HAP-1 (cell line): ENCODE data around the gene PDIA6.
"Not testable (repeated sequence)": the region's sequence is repeated elsewhere in the genome, so short reads cannot be mapped to it uniquely, and the experiment has no call there.

ENCODE experiments used
- DNase-seq, 2 experiments: peaks; one replicate each; pipeline ENCODE4 v3.0.0-alpha.2; 2016 to 2020; ENCODE audit warnings: low spot score in 2 of 2
- H3K27me3 ChIP-seq: fragments of 250-450 bp; sonication (Bioruptor Pico); 2 replicates; pipeline ENCODE4 v1.5.1; 2020; ENCODE audit warnings: low read depth, mild to moderate bottlenecking, moderate library complexity
- H3K36me3 ChIP-seq: fragments of 250-450 bp; sonication (Bioruptor Pico); replicated peaks from 2 replicates; pipeline ENCODE4 v1.5.1; 2020; ENCODE audit warnings: mild to moderate bottlenecking
- H3K4me1 ChIP-seq: fragments of 250-450 bp; sonication (Bioruptor Pico); 2 replicates; pipeline ENCODE4 v1.5.1; 2020; ENCODE audit warnings: mild to moderate bottlenecking
- H3K4me3 ChIP-seq: fragments of 250-450 bp; sonication (Bioruptor Pico); 2 replicates; pipeline ENCODE4 v1.5.1; 2020; ENCODE audit warnings: mild to moderate bottlenecking, moderate library complexity
- H3K9me3 ChIP-seq: fragments of 250-450 bp; sonication (Bioruptor Pico); 2 replicates; pipeline ENCODE4 v1.5.1; 2020; ENCODE audit warnings: mild to moderate bottlenecking, moderate library complexity
- in situ Hi-C: fragments of 300-500 bp; cut with MboI; formaldehyde crosslinking; loops from 3 replicates; pipeline ENCODE4 v1.14.3; 2020; ENCODE audit warnings: low sequenced_read_pairs, inconsistent platforms, mixed read lengths

Gene PDIA6

GRCh38 chr2:10792001-10792634, 20.5 kb downstream of the PDIA6 start:
- in situ Hi-C loops: no loop called here
- H3K36me3 ChIP-seq: peaks cover 91% of the 10 kb centered on the region
- no peaks in the 10 kb centered on the region for H3K9me3 ChIP-seq
- no peaks in the 10 kb centered on the region for H3K4me1 ChIP-seq
- no peak overlapping the region for H3K4me3 ChIP-seq
- DNase-seq: no peak
- no peaks in the 10 kb centered on the region for H3K27me3 ChIP-seq

GRCh38 chr2:10790228-10790973, 22.2 kb downstream of the PDIA6 start:
- H3K4me3 ChIP-seq: no peak overlapping the region
- peaks cover 92% of the 10 kb centered on the region for H3K36me3 ChIP-seq
- no peak for DNase-seq
- H3K4me1 ChIP-seq: no peaks in the 10 kb centered on the region
- H3K27me3 ChIP-seq: no peaks in the 10 kb centered on the region
- in situ Hi-C loops: no loop called here
- H3K9me3 ChIP-seq: no peaks in the 10 kb centered on the region

GRCh38 chr2:10788855-10789254, 23.7 kb downstream of the PDIA6 start:
- Histone ChIP-seq H3K4me3 (no peak overlapping the region), H3K9me3 (no peaks in the 10 kb centered on the region), H3K27me3 (no peaks in the 10 kb centered on the region), H3K36me3 (peaks cover 98% of the 10 kb centered on the region), H3K4me1 (no peaks in the 10 kb centered on the region)
- in situ Hi-C loops: no loop called here
- no peak for DNase-seq

- Histone ChIP-seq H3K4me1 (no peaks in the 10 kb centered on the region), H3K36me3 (peaks cover 94% of the 10 kb centered on the region), H3K9me3 (no peaks in the 10 kb centered on the region), H3K4me3 (no peak overlapping the region), H3K27me3 (no peaks in the 10 kb centered on the region)
- DNase-seq: peak in 1 of 2 experiments; percentile 70
- in situ Hi-C loops: no loop called here
These were observed 25.2 kb downstream of the PDIA6 start for GRCh38 chr2:10787176-10787968.

- Histone ChIP-seq H3K4me3 (no peak overlapping the region), H3K9me3 (no peaks in the 10 kb centered on the region), H3K4me1 (no peaks in the 10 kb centered on the region), H3K27me3 (no peaks in the 10 kb centered on the region), H3K36me3 (peaks cover 94% of the 10 kb centered on the region)
- no peak for DNase-seq
- in situ Hi-C loops: no loop called here
These were observed 26.2 kb downstream of the PDIA6 start for GRCh38 chr2:10786240-10786982.

- DNase-seq: no peak
- no peaks in the 10 kb centered on the region for H3K27me3 ChIP-seq
- H3K36me3 ChIP-seq: peaks cover 90% of the 10 kb centered on the region
- in situ Hi-C loops: no loop called here
- no peak overlapping the region for H3K4me3 ChIP-seq
- H3K4me1 ChIP-seq: no peaks in the 10 kb centered on the region
- H3K9me3 ChIP-seq: no peaks in the 10 kb centered on the region
These were observed 27.3 kb downstream of the PDIA6 start for GRCh38 chr2:10785260-10785659.

- DNase-seq: no peak
- Histone ChIP-seq H3K4me3 (no peak overlapping the region), H3K4me1 (no peaks in the 10 kb centered on the region), H3K36me3 (peaks cover 87% of the 10 kb centered on the region), H3K9me3 (no peaks in the 10 kb centered on the region), H3K27me3 (no peaks in the 10 kb centered on the region)
- in situ Hi-C loops: no loop called here
These were observed 27.9 kb downstream of the PDIA6 start for GRCh38 chr2:10784719-10785118.

GRCh38 chr2:10783421-10783820, 29.2 kb downstream of the PDIA6 start:
- H3K4me3 ChIP-seq: no peak overlapping the region
- no peaks in the 10 kb centered on the region for H3K9me3 ChIP-seq
- in situ Hi-C loops: no loop called here
- no peak for DNase-seq
- no peaks in the 10 kb centered on the region for H3K4me1 ChIP-seq
- peaks cover 74% of the 10 kb centered on the region for H3K36me3 ChIP-seq
- H3K27me3 ChIP-seq: no peaks in the 10 kb centered on the region

GRCh38 chr2:10781746-10782145, 30.8 kb downstream of the PDIA6 start:
- no peaks in the 10 kb centered on the region for H3K9me3 ChIP-seq
- peaks cover 63% of the 10 kb centered on the region for H3K36me3 ChIP-seq
- no peaks in the 10 kb centered on the region for H3K27me3 ChIP-seq
- H3K4me1 ChIP-seq: no peaks in the 10 kb centered on the region
- no peak for DNase-seq
- in situ Hi-C loops: no loop called here
- no peak overlapping the region for H3K4me3 ChIP-seq

GRCh38 chr2:10780821-10781220, 31.8 kb downstream of the PDIA6 start:
- H3K4me3 ChIP-seq, H3K9me3 ChIP-seq, DNase-seq, H3K4me1 ChIP-seq, in situ Hi-C loops, H3K27me3 ChIP-seq: not testable (repeated sequence)
- H3K36me3 ChIP-seq: peaks cover 54% of the 10 kb centered on the region

- peaks cover 50% of the 10 kb centered on the region for H3K36me3 ChIP-seq
- H3K4me3 ChIP-seq: no peak overlapping the region
- no peaks in the 10 kb centered on the region for H3K4me1 ChIP-seq
- no peaks in the 10 kb centered on the region for H3K27me3 ChIP-seq
- H3K9me3 ChIP-seq: no peaks in the 10 kb centered on the region
- in situ Hi-C loops: no loop called here
- DNase-seq: no peak
These were observed 32.1 kb downstream of the PDIA6 start for GRCh38 chr2:10780491-10780820.

GRCh38 chr2:10779776-10780490, 32.7 kb downstream of the PDIA6 start:
- no peaks in the 10 kb centered on the region for H3K4me1 ChIP-seq

GRCh38 chr2:10778724-10779115, 33.9 kb downstream of the PDIA6 start:
- in situ Hi-C loops: no loop called here
- Histone ChIP-seq H3K27me3 (no peaks in the 10 kb centered on the region), H3K4me3 (no peak overlapping the region), H3K9me3 (no peaks in the 10 kb centered on the region), H3K4me1 (no peaks in the 10 kb centered on the region), H3K36me3 (peaks cover 33% of the 10 kb centered on the region)
- DNase-seq: no peak

More at GRCh38 chr2:10779776-10780490, 32.7 kb downstream of the PDIA6 start:
- H3K36me3 ChIP-seq: peaks cover 45% of the 10 kb centered on the region
- no peak overlapping the region for H3K4me3 ChIP-seq
- H3K27me3 ChIP-seq: no peaks in the 10 kb centered on the region
- H3K9me3 ChIP-seq: no peaks in the 10 kb centered on the region
- in situ Hi-C loops: no loop called here
- no peak for DNase-seq
